GM23338 (cell line): ENCODE results near the gene SCN3B. TPM values are rescaled to one million over a fixed set of nuclear protein-coding genes. Genes with fewer than 3 reads are reported as not detected.

ENCODE experiments used
- ATAC-seq: fragments of 200-7000 bp; cut with Tn5 transposase; 3 replicates; pipeline ENCODE4 v1.9.1; 2020
- DNase-seq: peaks from one replicate; pipeline ENCODE4 v3.0.0-alpha.2; 2015; ENCODE audit warnings: low spot score
- H2AFZ ChIP-seq: fragments of 200-600 bp; sonication (generic); 2 replicates; pipeline ENCODE4 v1.8.0; 2016; ENCODE audit warnings: antibody characterized with exemption, mild to moderate bottlenecking, moderate library complexity
- H3F3A ChIP-seq: fragments of 200-600 bp; sonication (generic); replicated peaks from 2 replicates; pipeline ENCODE4 v1.8.0; 2017; ENCODE audit warnings: antibody characterized with exemption, mixed run types, low read depth
- H3K27ac ChIP-seq: fragments of 200-600 bp; sonication (generic); 2 replicates; pipeline ENCODE4 v1.6.1; 2016; ENCODE audit warnings: low read depth
- H3K27me3 ChIP-seq: fragments of 200-600 bp; sonication (generic); 2 replicates; pipeline ENCODE4 v1.8.0; 2016; ENCODE audit warnings: mild to moderate bottlenecking, mixed run types, moderate library complexity; ENCODE audit not compliant: insufficient read depth
- H3K36me3 ChIP-seq: fragments of 200-600 bp; sonication (generic); 2 replicates; pipeline ENCODE4 v1.8.0; 2016; ENCODE audit warnings: mild to moderate bottlenecking; ENCODE audit not compliant: insufficient read depth
- H3K4me1 ChIP-seq: fragments of 200-600 bp; sonication (generic); 2 replicates; pipeline ENCODE4 v1.8.0; 2016; ENCODE audit warnings: mild to moderate bottlenecking, moderate library complexity; ENCODE audit not compliant: insufficient read depth
- H3K4me2 ChIP-seq: fragments of 200-600 bp; sonication (generic); 2 replicates; pipeline ENCODE4 v1.7.1; 2017; ENCODE audit warnings: mixed run types
- H3K4me3 ChIP-seq: fragments of 200-600 bp; sonication (generic); 2 replicates; pipeline ENCODE4 v1.6.1; 2016; ENCODE audit warnings: mixed run types
- H3K79me2 ChIP-seq: fragments of 200-600 bp; sonication (generic); replicated peaks from 2 replicates; pipeline ENCODE4 v1.8.0; 2017; ENCODE audit warnings: mild to moderate bottlenecking; ENCODE audit not compliant: insufficient read depth
- H3K9me2 ChIP-seq: fragments of 200-600 bp; sonication (generic); 2 replicates; pipeline ENCODE4 v1.8.0; 2017; ENCODE audit not compliant: insufficient read depth
- H4K20me1 ChIP-seq: fragments of 200-600 bp; sonication (generic); replicated peaks from 2 replicates; pipeline ENCODE4 v1.8.0; 2017; ENCODE audit warnings: mild to moderate bottlenecking; ENCODE audit not compliant: insufficient read depth
- H3K27ac Mint-ChIP-seq: 2 replicates; pipeline ENCODE4 v1.8.0; 2020; ENCODE audit warnings: inconsistent platforms, mild to moderate bottlenecking, moderate library complexity, mixed read lengths
- H3K27me3 Mint-ChIP-seq: 3 replicates; pipeline ENCODE4 v1.8.0; 2022; ENCODE audit warnings: low read depth, mild to moderate bottlenecking, moderate library complexity, mixed read lengths, inconsistent platforms; ENCODE audit not compliant: insufficient read depth, poor library complexity
- H3K36me3 Mint-ChIP-seq: 3 replicates; pipeline ENCODE4 v1.8.0; 2021; ENCODE audit warnings: low read depth, mild to moderate bottlenecking, inconsistent platforms, moderate library complexity, mixed read lengths
- H3K4me1 Mint-ChIP-seq: 3 replicates; pipeline ENCODE4 v1.8.0; 2020; ENCODE audit warnings: mild to moderate bottlenecking, inconsistent platforms, mixed read lengths
- H3K4me3 Mint-ChIP-seq: 3 replicates; pipeline ENCODE4 v1.8.0; 2021; ENCODE audit warnings: moderate library complexity, mild to moderate bottlenecking, inconsistent platforms, mixed read lengths
- H3K9me3 Mint-ChIP-seq: 3 replicates; pipeline ENCODE4 v1.8.0; 2020; ENCODE audit warnings: moderate library complexity, mild to moderate bottlenecking, inconsistent platforms, mixed read lengths
- CREB1 ChIP-seq: fragments of 250-450 bp; sonication (Bioruptor Pico); IDR thresholded peaks from 2 replicates; pipeline ENCODE4 v1.5.0; 2020; ENCODE audit warnings: low read depth, mild to moderate bottlenecking, moderate library complexity
- ETS1 ChIP-seq: IDR thresholded peaks from 2 replicates; pipeline ENCODE4 v1.6.1; 2016; ENCODE audit warnings: antibody characterized with exemption
- EZH2phosphoT487 ChIP-seq: fragments of 200-600 bp; sonication (generic); IDR thresholded peaks from one replicate; pipeline ENCODE4 v1.8.1; 2018; ENCODE audit warnings: antibody characterized with exemption; ENCODE audit not compliant: unreplicated experiment
- JUNB ChIP-seq: IDR thresholded peaks from one replicate; pipeline ENCODE4 v1.6.1; 2016; ENCODE audit warnings: antibody characterized with exemption; ENCODE audit not compliant: unreplicated experiment
- NANOG ChIP-seq: IDR thresholded peaks from 2 replicates; pipeline ENCODE4 v1.6.1; 2016; ENCODE audit warnings: antibody characterized with exemption, borderline replicate concordance
- POLR2AphosphoS5 ChIP-seq: IDR thresholded peaks from 2 replicates; pipeline ENCODE4 v1.6.1; 2016; ENCODE audit warnings: antibody characterized with exemption, low read depth
- REST ChIP-seq: IDR thresholded peaks from one replicate; pipeline ENCODE4 v1.6.1; 2018; ENCODE audit warnings: antibody characterized with exemption; ENCODE audit not compliant: unreplicated experiment
- STAT1 ChIP-seq: IDR thresholded peaks from one replicate; pipeline ENCODE4 v1.6.1; 2016; ENCODE audit warnings: antibody characterized with exemption; ENCODE audit not compliant: unreplicated experiment
- ZNF114 ChIP-seq: fragments of 250-450 bp; sonication (Bioruptor Pico); IDR thresholded peaks from 2 replicates; pipeline ENCODE4 v1.5.0; 2020; ENCODE audit warnings: mild to moderate bottlenecking, moderate library complexity
- ZNF462 ChIP-seq: fragments of 250-450 bp; sonication (Bioruptor Pico); IDR thresholded peaks from 2 replicates; pipeline ENCODE4 v1.5.0; 2020; ENCODE audit warnings: mild to moderate bottlenecking, moderate library complexity
- polyA plus RNA-seq: library from polyadenylated mRNA; unstranded; fragments of >200 nt; fragmentation: Nextera tagmentation; extraction: Ambion mirVana; gene quantifications from 2 replicates; pipeline ENCODE4 v1.2.1, GENCODE V29; 2016
- total RNA-seq: library from RNA; depleted of rRNA; stranded (reverse); fragments of >200 nt; shearing (Covaris generic); gene quantifications from 2 replicates; pipeline ENCODE4 v1.2.3, GENCODE V29; 2014
- TF ChIP-seq, protein P1 (sequence below), 2 experiments: fragments of 200-600 bp in 1 of 2; sonication (generic) in 1 of 2; conservative IDR thresholded peaks; 2 replicates each; pipeline versions ENCODE4 v1.5.1 to v1.6.1; 2016 to 2017; ENCODE audit warnings: antibody characterized with exemption in 2 of 2, low read depth in 2 of 2, mild to moderate bottlenecking in 2 of 2, moderate library complexity in 1 of 2

SCN3B gene
- total and polyA plus RNA-seq, 2 experiments from 2014 or later, result 0.74 to 1.7 TPM

DNA sequence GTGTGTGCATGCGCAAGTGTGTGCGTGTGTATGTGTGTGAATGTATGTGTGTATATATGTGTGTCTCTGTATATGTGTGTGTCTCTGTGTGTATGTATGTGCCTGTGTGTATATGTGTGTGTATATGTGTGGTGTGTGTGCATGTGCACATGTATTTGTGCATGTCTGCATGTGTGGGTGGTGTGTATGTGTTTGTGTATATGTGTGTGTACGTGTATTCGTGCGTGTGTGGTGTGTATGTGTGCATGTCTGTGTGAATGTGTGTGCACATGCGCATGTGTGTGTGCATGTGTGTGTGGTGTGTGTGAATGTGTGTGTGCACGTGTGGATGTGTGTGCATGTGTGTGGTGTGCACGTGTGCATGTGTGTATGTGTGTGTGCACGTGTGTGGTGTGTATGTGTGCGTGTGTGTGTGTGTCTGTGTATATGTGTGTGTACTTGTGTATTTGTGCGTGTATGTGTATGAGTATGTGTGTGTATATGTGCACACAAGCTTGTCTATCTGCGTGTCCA, 71.4 kb downstream of the SCN3B start (continued):
- TF ChIP-seq POLR2AphosphoS5 (no peak), NANOG (no peak), ZNF114 (CRISPR knock-in tag) (no peak), CREB1 (CRISPR knock-in tag) (no peak), REST (no peak), ETS1 (no peak)
- TF ChIP-seq, protein P1, sequence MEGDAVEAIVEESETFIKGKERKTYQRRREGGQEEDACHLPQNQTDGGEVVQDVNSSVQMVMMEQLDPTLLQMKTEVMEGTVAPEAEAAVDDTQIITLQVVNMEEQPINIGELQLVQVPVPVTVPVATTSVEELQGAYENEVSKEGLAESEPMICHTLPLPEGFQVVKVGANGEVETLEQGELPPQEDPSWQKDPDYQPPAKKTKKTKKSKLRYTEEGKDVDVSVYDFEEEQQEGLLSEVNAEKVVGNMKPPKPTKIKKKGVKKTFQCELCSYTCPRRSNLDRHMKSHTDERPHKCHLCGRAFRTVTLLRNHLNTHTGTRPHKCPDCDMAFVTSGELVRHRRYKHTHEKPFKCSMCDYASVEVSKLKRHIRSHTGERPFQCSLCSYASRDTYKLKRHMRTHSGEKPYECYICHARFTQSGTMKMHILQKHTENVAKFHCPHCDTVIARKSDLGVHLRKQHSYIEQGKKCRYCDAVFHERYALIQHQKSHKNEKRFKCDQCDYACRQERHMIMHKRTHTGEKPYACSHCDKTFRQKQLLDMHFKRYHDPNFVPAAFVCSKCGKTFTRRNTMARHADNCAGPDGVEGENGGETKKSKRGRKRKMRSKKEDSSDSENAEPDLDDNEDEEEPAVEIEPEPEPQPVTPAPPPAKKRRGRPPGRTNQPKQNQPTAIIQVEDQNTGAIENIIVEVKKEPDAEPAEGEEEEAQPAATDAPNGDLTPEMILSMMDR (conservative IDR thresholded peaks at IDR 0.05; ENCODE audit: low read depth in 2 of 2), result no peak

GRCh38 chr11:123581651-123582399, 72.6 kb downstream of the SCN3B start:
- H3K9me2 ChIP-seq, result 0 out of 2 replicates have a peak, but pooled peaks cover 5% of the 10 kb centered on the region
- no peak overlapping the region for H2AFZ ChIP-seq
- peaks cover 10% of the 10 kb centered on the region for H3K4me1 ChIP-seq
- no peaks in the 10 kb centered on the region for H3K27me3 ChIP-seq
- H3K27ac ChIP-seq, result no peak overlapping the region
- Mint-ChIP-seq H3K4me1 (peaks cover 37% of the 10 kb centered on the region), H3K4me3 (no peak overlapping the region), H3K27me3 (peaks cover 15% of the 10 kb centered on the region), H3K9me3 (peaks cover 3% of the 10 kb centered on the region; the same call in 1 of the 3 replicates), H3K27ac (no peak overlapping the region), H3K36me3 (peaks cover 5% of the 10 kb centered on the region; the same call in 1 of the 3 replicates)
- no peak for ATAC-seq
- no peaks in the 10 kb centered on the region for H3K36me3 ChIP-seq
- no peak overlapping the region for H3K4me3 ChIP-seq
- no peaks in the 10 kb centered on the region; the same call in 1 of the 2 replicates for H3F3A ChIP-seq
- no peaks in the 10 kb centered on the region; the same call in 1 of the 2 replicates for H3K79me2 ChIP-seq
- H4K20me1 ChIP-seq, result no peaks in the 10 kb centered on the region
- DNase-seq, result no peak
- H3K4me2 ChIP-seq, result no peak overlapping the region
- TF ChIP-seq CREB1 (CRISPR knock-in tag), result no peak
- TF ChIP-seq NANOG, result no peak
- no peak for TF ChIP-seq ZNF114 (CRISPR knock-in tag)
- no peak for TF ChIP-seq STAT1
- TF ChIP-seq JUNB, result no peak
- TF ChIP-seq EZH2phosphoT487, result no peak
- no peak for TF ChIP-seq ZNF462 (CRISPR knock-in tag)
